Epithelial cell of alveolus of lung (primary cell): ENCODE data around the gene OR1L1. TPM values are rescaled to one million over a fixed set of nuclear protein-coding genes. Genes with fewer than 3 reads are reported as not detected.

Source experiments
- total RNA-seq: library from RNA; depleted of rRNA; stranded (reverse); fragments of >200 nt; gene quantifications from 2 replicates; pipeline ENCODE4 v1.2.1, GENCODE V29; 2015

The OR1L1 gene
- total RNA-seq, result not detected in 2 replicates

GRCh38 chr9:122661416-122661815 is at the start of gene OR1L1:
OR1L1 (plus strand) TSS chr9:122661716; CDS start chr9:122661716, 0 bp downstream.

DNA sequence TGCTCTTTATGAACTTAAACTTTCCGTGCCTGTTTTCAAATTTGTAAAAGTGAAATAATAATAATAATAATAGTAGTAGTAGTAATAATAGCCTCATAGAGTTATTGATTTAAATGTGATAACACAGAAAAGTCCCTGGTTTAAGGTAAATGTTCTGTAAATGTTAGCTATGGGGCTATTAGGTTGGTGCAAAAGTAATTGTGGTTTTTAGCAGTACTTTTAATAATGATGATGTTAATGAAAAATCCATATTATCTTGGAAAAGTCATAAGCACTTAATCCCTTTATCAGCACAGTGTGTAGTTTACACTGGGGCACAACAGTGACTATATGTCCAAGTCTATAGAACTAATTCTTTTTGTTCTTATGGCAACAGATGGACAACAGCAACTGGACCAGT is 47.2 kb upstream of the OR1L1 start, which contains the start of gene OR1Q1:
Gene OR1Q1 (plus strand): TSS at position 377 of the 400 bp plus-strand sequence. CDS start 0 bp downstream, at position 377.

DNA sequence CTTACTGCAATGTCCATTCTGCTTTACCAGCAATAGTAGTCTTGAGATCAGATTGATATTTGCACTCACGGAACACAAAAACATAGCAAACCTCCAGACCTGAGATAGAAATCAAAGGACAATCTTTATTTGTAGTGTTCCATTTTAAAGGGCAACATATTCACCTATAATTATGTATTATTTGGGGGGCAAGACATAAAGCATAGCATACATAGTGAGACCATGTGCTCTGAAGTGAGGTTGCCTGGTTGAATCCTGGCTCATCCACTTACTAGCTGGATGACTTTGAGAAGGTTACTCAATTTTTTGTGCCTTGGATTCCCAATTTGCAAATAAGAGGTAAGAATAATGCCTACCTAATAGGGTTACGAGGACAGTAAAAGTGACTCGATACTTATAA is 4.0 kb upstream of the OR1L1 start, which contains the start of gene OR1B1:
Gene OR1B1 (minus strand): TSS at position 101 of the 400 bp plus-strand sequence.

Other genes starting within 250 kb of the OR1L1 start
- not detected in 2 replicates for gene OR1J1, start 183.8 kb upstream of the OR1L1 start, total RNA-seq
- gene OR1J2, start 150.9 kb upstream of the OR1L1 start, total RNA-seq, result not detected in 2 replicates
- not detected in 2 replicates for gene OR1J4, start 142.6 kb upstream of the OR1L1 start, total RNA-seq
- gene OR1N1, start 134.4 kb upstream of the OR1L1 start, total RNA-seq, result not detected in 2 replicates
- not detected in 2 replicates for gene OR1N2, start 108.6 kb upstream of the OR1L1 start, total RNA-seq
- gene OR1L8, start 78.3 kb upstream of the OR1L1 start, total RNA-seq, result not detected in 2 replicates
- not detected in 2 replicates for gene OR1Q1, start 47.0 kb upstream of the OR1L1 start, total RNA-seq
- gene OR1B1, start 4.1 kb upstream of the OR1L1 start, total RNA-seq, result not detected in 2 replicates
- gene OR1L3, start 13.4 kb downstream of the OR1L1 start, total RNA-seq, result not detected in 2 replicates
- not detected in 2 replicates for gene OR1L4, start 62.3 kb downstream of the OR1L1 start, total RNA-seq
- gene OR1L6, start 80.6 kb downstream of the OR1L1 start, total RNA-seq, result not detected in 2 replicates
- gene OR5C1, start 127.2 kb downstream of the OR1L1 start, total RNA-seq, result not detected in 2 replicates
- not detected in 2 replicates for gene OR1K1, start 138.4 kb downstream of the OR1L1 start, total RNA-seq
- gene PDCL, start 166.9 kb downstream of the OR1L1 start, total RNA-seq, result 19.7 and 24.4 TPM in 2 replicates
- gene RC3H2, start 243.6 kb downstream of the OR1L1 start, total RNA-seq, result 26.6 and 30.6 TPM in 2 replicates